HepG2 (cell line): Measurements from ENCODE around the gene TAAR6. TPM values are rescaled to one million over a fixed set of nuclear protein-coding genes. Genes with fewer than 3 reads are reported as not detected.

Experiments
- ATAC-seq: fragments of 200-7000 bp; cut with Tn5 transposase; 3 replicates; pipeline ENCODE4 v1.9.1; 2020; ENCODE audit warnings: mild to moderate bottlenecking, moderate library complexity
- BruUV-seq: library from RNA; stranded (reverse); fragments of 400-500 nt; replicated peaks from 2 replicates; lab custom pipeline; 2021; lab: Mats Ljungman, UMichigan
- CTCF ChIA-PET: fragments of 300-600 bp; formaldehyde crosslinking; extraction: SDS; loops from one replicate; lab custom pipeline; 2021; ENCODE audit warnings: low total read pairs, inconsistent platforms, low intra/inter-chr PET ratio; lab: Yijun Ruan, JAX
- POLR2A ChIA-PET: fragments of 350-600 bp; sonication (Branson Sonifier 250); formaldehyde crosslinking; loops from one replicate; lab custom pipeline; 2020; ENCODE audit warnings: antibody characterized with exemption, inconsistent platforms; lab: Yijun Ruan, JAX
- DNase-seq: peaks from one replicate; pipeline ENCODE4 v3.0.0-alpha.2; 2015; ENCODE audit warnings: low spot score
- FAIRE-seq: peaks from 3 replicates; lab custom pipeline; 2011; peaks lifted over from hg19 to GRCh38; lab: Jason Lieb, UNC
- H2AFZ ChIP-seq: one replicate; pipeline ENCODE4 v1.6.1; 2011; ENCODE audit warnings: low read length, inconsistent platforms
- H3K27ac ChIP-seq: fragments of 300-600 bp; 3 replicates; pipeline ENCODE4 v1.8.0; 2011; ENCODE audit warnings: mixed run types, mild to moderate bottlenecking, mixed read lengths, low read length, inconsistent platforms; ENCODE audit not compliant: insufficient read depth; ENCODE audit errors: extremely low read length
- H3K27me3 ChIP-seq, 2 experiments: fragments of 200-600 bp in 1 of 2; 2 replicates in 1 of 2; 3 replicates in 1 of 2; pipeline versions ENCODE4 v1.6.0 to v1.8.0; 2011; ENCODE audit warnings: low read length in 2 of 2, mild to moderate bottlenecking in 2 of 2, moderate library complexity in 2 of 2, inconsistent platforms in 1 of 2; ENCODE audit not compliant: insufficient read depth in 2 of 2, control insufficient read depth in 1 of 2
- H3K36me3 ChIP-seq, 2 experiments: fragments of 200-600 bp in 1 of 2; replicated peaks in 1 of 2; 2 replicates in 1 of 2; 3 replicates in 1 of 2; pipeline versions ENCODE4 v1.5.1 to v1.8.0; 2011; ENCODE audit warnings: low read length in 2 of 2, inconsistent platforms in 1 of 2; ENCODE audit not compliant: insufficient read depth in 2 of 2, control insufficient read depth in 1 of 2
- H3K4me1 ChIP-seq: 2 replicates; pipeline ENCODE4 v1.5.1; 2012; ENCODE audit warnings: low read length, inconsistent platforms; ENCODE audit not compliant: insufficient read depth
- H3K4me2 ChIP-seq: 2 replicates; pipeline ENCODE4 v1.6.0; 2011; ENCODE audit warnings: low read depth, low read length, inconsistent platforms
- H3K4me3 ChIP-seq, 3 experiments: fragments of 200-600 bp in 1 of 3; sonication (generic), shearing (Covaris generic) in 1 of 3; replicated peaks in 1 of 3; 2 replicates each; pipeline ENCODE4 v1.5.1; 2011 to 2016; ENCODE audit warnings: low read length in 3 of 3, inconsistent platforms in 2 of 3, low read depth in 2 of 3, mild to moderate bottlenecking in 2 of 3, control low read depth in 1 of 3, mixed read lengths in 1 of 3; ENCODE audit not compliant: insufficient read depth in 1 of 3
- H3K79me2 ChIP-seq: one replicate; pipeline ENCODE4 v1.6.1; 2011; ENCODE audit warnings: low read length, inconsistent platforms; ENCODE audit not compliant: insufficient read depth
- H3K9ac ChIP-seq: 2 replicates; pipeline ENCODE4 v1.6.0; 2011; ENCODE audit warnings: mild to moderate bottlenecking, low read depth, low read length, inconsistent platforms; ENCODE audit not compliant: insufficient read depth
- H3K9me3 ChIP-seq: 2 replicates; pipeline ENCODE4 v1.5.1; 2012; ENCODE audit warnings: mild to moderate bottlenecking, low read length
- H4K20me1 ChIP-seq: 2 replicates; pipeline ENCODE4 v1.6.0; 2011; ENCODE audit warnings: inconsistent platforms, mild to moderate bottlenecking, low read length, moderate library complexity; ENCODE audit not compliant: insufficient read depth
- FUBP1 ChIP-seq: sonication (generic); formaldehyde crosslinking; IDR thresholded peaks from 2 replicates; pipeline ENCODE4 v1.5.1; 2020; ENCODE audit warnings: missing genetic modification reagents, mild to moderate bottlenecking, borderline replicate concordance
- KLF6 ChIP-seq: IDR thresholded peaks from 2 replicates; pipeline ENCODE4 v1.8.0; 2016; ENCODE audit warnings: missing biosample characterization, missing genetic modification reagents
- NFE2 ChIP-seq: sonication (generic); formaldehyde crosslinking; IDR thresholded peaks from 2 replicates; pipeline ENCODE4 v1.4.0; 2020; ENCODE audit warnings: missing genetic modification reagents
- NPAS2 ChIP-seq: sonication (generic); formaldehyde crosslinking; IDR thresholded peaks from 2 replicates; pipeline ENCODE4 v1.8.0; 2022; ENCODE audit warnings: mild to moderate bottlenecking, missing genetic modification reagents, borderline replicate concordance
- REL ChIP-seq: sonication (generic); formaldehyde crosslinking; conservative IDR thresholded peaks from 2 replicates; pipeline ENCODE4 v1.8.0; 2022; ENCODE audit warnings: mild to moderate bottlenecking, missing genetic modification reagents, moderate library complexity
- WIZ ChIP-seq: sonication (generic); formaldehyde crosslinking; IDR thresholded peaks from 2 replicates; pipeline ENCODE4 v1.5.1; 2020; ENCODE audit warnings: mild to moderate bottlenecking, missing genetic modification reagents
- ZIK1 ChIP-seq: sonication (generic); formaldehyde crosslinking; IDR thresholded peaks from 2 replicates; pipeline ENCODE4 v1.5.0; 2020; ENCODE audit warnings: mild to moderate bottlenecking, low read depth, missing genetic modification reagents, borderline replicate concordance
- ZNF121 ChIP-seq: sonication (generic); formaldehyde crosslinking; IDR thresholded peaks from 2 replicates; pipeline ENCODE4 v1.5.0; 2020; ENCODE audit warnings: mild to moderate bottlenecking, missing genetic modification reagents
- ZNF251 ChIP-seq: sonication (generic); formaldehyde crosslinking; IDR thresholded peaks from 2 replicates; pipeline ENCODE4 v1.9.0; 2021; ENCODE audit warnings: mild to moderate bottlenecking, missing genetic modification reagents
- ZNF446 ChIP-seq: sonication (generic); formaldehyde crosslinking; IDR thresholded peaks from 2 replicates; pipeline ENCODE4 v1.5.0; 2020; ENCODE audit warnings: mild to moderate bottlenecking, missing genetic modification reagents
- ZNF468 ChIP-seq: sonication (generic); formaldehyde crosslinking; IDR thresholded peaks from 2 replicates; pipeline ENCODE4 v1.8.0; 2022; ENCODE audit warnings: mild to moderate bottlenecking, moderate library complexity, missing genetic modification reagents
- WGBS: methylation state at CpG from one replicate; pipeline ENCODE4 v1.1.6; 2017; ENCODE audit warnings: low lambda C conversion rate; 5-methylcytosine and 5-hydroxymethylcytosine counted together
- in situ Hi-C: cut with HindIII; loops from 2 replicates; pipeline ENCODE4 v1.10.0; 2017; ENCODE audit warnings: low pct_unique_long_range_greater_than_20kb; ENCODE audit not compliant: extremely low pct_ligation_motif_present
- intact Hi-C: fragments of 100-400 bp; cut with micrococcal nuclease; formaldehyde crosslinking; loops from one replicate; pipeline ENCODE4 v1.10.0; 2022; ENCODE audit not compliant: unreplicated experiment
- polyA plus RNA-seq, 8 experiments: library from polyadenylated mRNA; depleted of rRNA in 3 of 8; stranded (reverse) in 7 of 8; unstranded in 1 of 8; fragments of >200 nt; fragmentation: Illumina TruSeq in 4 of 8; extraction: Trizol in 4 of 8; gene quantifications; 2 replicates each; pipeline versions ENCODE4 v1.2.1 to v1.2.3, GENCODE V29; 2011 to 2016; ENCODE audit warnings: low read depth in 4 of 8, missing spikeins in 1 of 8, mixed read lengths in 1 of 8; ENCODE audit not compliant: insufficient read depth in 1 of 8
- total RNA-seq, 5 experiments: library from RNA; depleted of rRNA; stranded (reverse); fragments of >200 nt; fragmentation: Illumina TruSeq; extraction: Trizol; gene quantifications; 2 replicates each; pipeline ENCODE4 v1.2.3, GENCODE V29; 2016; ENCODE audit warnings: low read depth in 1 of 5

TAAR6 gene
- total and polyA plus RNA-seq, 2 of the 13 experiments (the other 11 are each of a cell fraction or from before 2014, with no cell fraction given): not detected

- TF ChIP-seq FUBP1 (CRISPR knock-in tag): no peak
- no peak for TF ChIP-seq ZNF446 (CRISPR knock-in tag)
- no peak for TF ChIP-seq NPAS2
- TF ChIP-seq ZNF251: no peak
- no peak for TF ChIP-seq REL (CRISPR knock-in tag)
- TF ChIP-seq NFE2 (CRISPR knock-in tag): no peak
- TF ChIP-seq KLF6: no peak
- TF ChIP-seq ZNF121: no peak
- TF ChIP-seq, all 625 proteins: peak for 0
Measured at GRCh38 chr6:132520953-132521352, 49.2 kb upstream of the TAAR6 start (continued).

- in situ Hi-C loops: no loop called here
- 62% methylated on average over 5 of the region's 5 CpGs for WGBS
- no peak for DNase-seq
- intact Hi-C loops: no loop called here
- Histone ChIP-seq H3K4me3 (no peak overlapping the region), H3K9me3 (no peaks in the 10 kb centered on the region), H3K79me2 (no peaks in the 10 kb centered on the region), H3K27me3 (peaks cover 0 to 6% of the 10 kb centered on the region in 2 experiments; a peak in 2 of 5 replicates), H3K4me1 (peaks cover 4% of the 10 kb centered on the region; the same call in 1 of the 2 replicates), H4K20me1 (no peaks in the 10 kb centered on the region), H3K36me3 (no peaks in the 10 kb centered on the region), H3K27ac (no peak overlapping the region), H3K4me2 (no peak overlapping the region), H2AFZ (no peak overlapping the region), H3K9ac (no peak overlapping the region)
- ATAC-seq: no peak
- BruUV-seq: no TSS peak
- ChIA-PET CTCF (no interaction called here), POLR2A (no interaction called here)
- TF ChIP-seq ZNF468 (CRISPR knock-in tag): no peak
- no peak for TF ChIP-seq ZIK1 (CRISPR knock-in tag)
- no peak for TF ChIP-seq WIZ (CRISPR knock-in tag)
- no peak for FAIRE-seq
Measured at GRCh38 chr6:132524646-132525045, 45.5 kb upstream of the TAAR6 start.
